Suprapubic skin (tissue), 4 donors: ENCODE results near the gene MAPKAPK3. TPM values are rescaled to one million over a fixed set of nuclear protein-coding genes. Genes with fewer than 3 reads are reported as not detected.

Experiments used
- DNase-seq, 2 donors: peaks; one replicate each; pipeline ENCODE4 v3.0.0-alpha.2; 2019; ENCODE audit warnings: low spot score in 2 of 2
- H3K27ac ChIP-seq: fragments of 200-600 bp; sonication (generic); one replicate; pipeline ENCODE4 v1.5.1; 2019
- H3K27me3 ChIP-seq: fragments of 200-600 bp; sonication (generic); one replicate; pipeline ENCODE4 v1.5.1; 2019
- H3K36me3 ChIP-seq: fragments of 200-600 bp; sonication (generic); one replicate; pipeline ENCODE4 v1.5.1; 2019
- H3K4me1 ChIP-seq: fragments of 200-600 bp; sonication (generic); one replicate; pipeline ENCODE4 v1.5.1; 2019
- H3K4me3 ChIP-seq: fragments of 200-600 bp; sonication (generic); one replicate; pipeline ENCODE4 v1.5.1; 2019; ENCODE audit warnings: mild to moderate bottlenecking
- H3K9me3 ChIP-seq: fragments of 200-600 bp; sonication (generic); one replicate; pipeline ENCODE4 v1.5.1; 2019
- EP300 ChIP-seq: sonication (generic); formaldehyde crosslinking; IDR thresholded peaks from one replicate; pipeline ENCODE4 v1.6.1; 2017; ENCODE audit warnings: antibody characterized with exemption
- POLR2A ChIP-seq, 2 donors: fragments of 450-650 bp; IDR thresholded peaks; one replicate each; pipeline ENCODE4 v1.6.1; 2017; ENCODE audit warnings: antibody characterized with exemption in 2 of 2, mild to moderate bottlenecking in 2 of 2, moderate library complexity in 2 of 2
- POLR2AphosphoS5 ChIP-seq, 3 donors: sonication (generic); formaldehyde crosslinking; IDR thresholded peaks; one replicate each; pipeline ENCODE4 v1.6.1; 2017; ENCODE audit warnings: antibody characterized with exemption in 3 of 3
- WGBS: methylation state at CpG from one replicate; pipeline ENCODE4 v1.1.5; 2018; 5-methylcytosine and 5-hydroxymethylcytosine counted together
- total RNA-seq, 4 donors: library from RNA; depleted of rRNA; stranded (reverse); fragments of >200 nt; gene quantifications; one replicate each; pipeline ENCODE4 v1.1.0, GENCODE V29; 2016
- TF ChIP-seq, protein P1 (sequence below), 2 donors: fragments of 200-600 bp in 1 of 2; fragments of 450-650 bp in 1 of 2; sonication (generic) in 1 of 2; IDR thresholded peaks; one replicate each; pipeline ENCODE4 v1.5.1; 2016 to 2019; ENCODE audit warnings: antibody characterized with exemption in 2 of 2, mild to moderate bottlenecking in 1 of 2, moderate library complexity in 1 of 2

Gene MAPKAPK3
- total RNA-seq, 4 donors from 2014 or later = 71.5 to 120 (median 99.4) TPM

DNA sequence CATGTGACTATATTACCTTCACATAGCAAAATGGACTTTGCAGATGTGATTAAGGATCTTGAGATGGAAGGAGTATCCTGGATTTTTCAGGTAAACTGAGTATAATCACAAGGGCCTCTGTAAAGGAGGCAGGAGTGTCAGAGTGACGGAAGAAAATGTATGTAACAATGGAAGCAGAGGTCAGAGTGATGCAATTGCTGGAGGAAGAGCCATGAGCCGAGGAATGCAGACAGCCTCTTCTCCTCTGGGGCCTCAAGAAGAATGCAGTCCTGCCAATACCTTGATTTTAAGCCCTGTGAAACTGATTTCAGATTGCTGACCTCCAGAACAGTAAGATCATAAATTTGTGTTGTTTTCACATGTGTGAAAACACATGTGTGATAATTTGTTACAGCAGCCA is 32.6 kb upstream of the MAPKAPK3 start:
- peaks cover 16% of the 10 kb centered on the region for H3K36me3 ChIP-seq
- H3K27ac ChIP-seq = peak overlapping the region; percentile 68
- no peaks in the 10 kb centered on the region for H3K9me3 ChIP-seq
- no peak overlapping the region for H3K4me3 ChIP-seq
- no peaks in the 10 kb centered on the region for H3K27me3 ChIP-seq
- DNase-seq = no peak
- peaks cover 26% of the 10 kb centered on the region for H3K4me1 ChIP-seq
- TF ChIP-seq, protein P1, sequence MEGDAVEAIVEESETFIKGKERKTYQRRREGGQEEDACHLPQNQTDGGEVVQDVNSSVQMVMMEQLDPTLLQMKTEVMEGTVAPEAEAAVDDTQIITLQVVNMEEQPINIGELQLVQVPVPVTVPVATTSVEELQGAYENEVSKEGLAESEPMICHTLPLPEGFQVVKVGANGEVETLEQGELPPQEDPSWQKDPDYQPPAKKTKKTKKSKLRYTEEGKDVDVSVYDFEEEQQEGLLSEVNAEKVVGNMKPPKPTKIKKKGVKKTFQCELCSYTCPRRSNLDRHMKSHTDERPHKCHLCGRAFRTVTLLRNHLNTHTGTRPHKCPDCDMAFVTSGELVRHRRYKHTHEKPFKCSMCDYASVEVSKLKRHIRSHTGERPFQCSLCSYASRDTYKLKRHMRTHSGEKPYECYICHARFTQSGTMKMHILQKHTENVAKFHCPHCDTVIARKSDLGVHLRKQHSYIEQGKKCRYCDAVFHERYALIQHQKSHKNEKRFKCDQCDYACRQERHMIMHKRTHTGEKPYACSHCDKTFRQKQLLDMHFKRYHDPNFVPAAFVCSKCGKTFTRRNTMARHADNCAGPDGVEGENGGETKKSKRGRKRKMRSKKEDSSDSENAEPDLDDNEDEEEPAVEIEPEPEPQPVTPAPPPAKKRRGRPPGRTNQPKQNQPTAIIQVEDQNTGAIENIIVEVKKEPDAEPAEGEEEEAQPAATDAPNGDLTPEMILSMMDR (IDR thresholded peaks at IDR 0.05) = no peak
- TF ChIP-seq POLR2AphosphoS5 (IDR thresholded peaks at IDR 0.05) (no peak), EP300 (no peak), POLR2A (IDR thresholded peaks at IDR 0.05) (no peak)
- 77% methylated on average over 2 of the region's 2 CpGs for WGBS

DNA sequence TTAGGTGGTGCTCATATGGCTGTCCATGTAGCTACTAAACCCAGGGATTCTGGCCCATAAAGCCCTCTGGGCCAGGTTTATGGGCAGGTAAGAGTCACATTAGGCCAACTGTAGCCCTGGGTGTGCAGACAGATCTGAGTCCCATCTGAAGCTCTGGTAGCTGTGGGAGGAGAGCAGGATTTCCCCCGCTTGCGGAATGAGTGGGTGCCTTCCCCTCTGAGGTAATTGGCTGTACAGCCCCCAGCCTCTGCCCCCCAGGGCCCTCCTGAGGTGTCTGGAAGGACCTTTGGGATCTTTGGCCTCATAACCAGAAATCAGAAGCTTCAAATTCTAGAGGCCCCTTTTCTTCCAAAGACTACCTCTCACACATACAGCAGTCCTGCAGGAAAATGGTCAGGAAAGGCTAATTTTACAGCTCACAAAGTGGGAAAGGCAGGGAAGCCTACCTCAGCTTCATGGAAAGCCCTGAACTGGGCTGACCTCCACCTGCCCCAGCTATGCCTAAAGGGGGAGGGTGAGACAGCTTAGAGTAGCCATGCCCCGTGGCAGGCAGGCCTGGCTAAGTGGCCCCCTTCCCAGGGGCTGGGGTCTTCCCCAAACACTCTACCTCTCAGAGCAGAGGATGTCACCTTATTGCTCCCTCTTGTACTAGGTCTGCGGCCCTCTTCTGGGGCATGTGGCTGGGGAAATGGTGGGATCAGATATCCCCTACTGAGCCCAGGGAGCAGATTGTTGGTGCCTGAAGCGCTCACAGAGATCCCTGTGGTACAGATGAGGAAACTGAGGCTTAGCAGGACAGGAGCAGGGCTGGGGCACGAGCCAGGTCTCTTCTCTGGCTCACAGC is 30.8 kb upstream of the MAPKAPK3 start:
- Histone ChIP-seq H3K27ac (no peak overlapping the region), H3K9me3 (no peaks in the 10 kb centered on the region), H3K36me3 (peaks cover under 1% of the 10 kb centered on the region), H3K4me3 (no peak overlapping the region), H3K4me1 (peaks cover 39% of the 10 kb centered on the region), H3K27me3 (no peaks in the 10 kb centered on the region)
- DNase-seq = no peak
- 97% methylated on average over 4 of the region's 6 CpGs for WGBS
- TF ChIP-seq POLR2AphosphoS5 (IDR thresholded peaks at IDR 0.05) (no peak), POLR2A (IDR thresholded peaks at IDR 0.05) (no peak)
- TF ChIP-seq, protein P1 (IDR thresholded peaks at IDR 0.05) = no peak

DNA sequence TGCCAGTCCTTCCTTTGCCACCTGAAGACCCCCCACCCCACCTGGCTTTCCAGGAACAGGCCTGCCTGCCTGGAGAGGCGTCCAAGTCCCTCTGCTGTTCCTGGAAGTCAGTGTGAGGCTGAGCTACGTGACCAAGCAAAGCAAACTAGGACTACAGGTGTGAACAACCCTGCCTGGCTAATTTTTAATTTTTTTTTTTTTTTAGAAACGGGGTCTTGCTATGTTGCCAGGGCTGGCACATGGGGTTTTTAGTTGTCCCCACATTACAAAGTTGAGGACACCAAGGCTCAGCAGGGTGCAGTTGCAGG is 30.2 kb upstream of the MAPKAPK3 start:
- TF ChIP-seq, protein P1 (IDR thresholded peaks at IDR 0.05) = no peak
- TF ChIP-seq POLR2A (IDR thresholded peaks at IDR 0.05) (no peak), EP300 (no peak), POLR2AphosphoS5 (IDR thresholded peaks at IDR 0.05) (no peak)
- Histone ChIP-seq H3K4me3 (no peak overlapping the region), H3K4me1 (peaks cover 45% of the 10 kb centered on the region), H3K9me3 (no peaks in the 10 kb centered on the region), H3K27me3 (no peaks in the 10 kb centered on the region), H3K36me3 (no peaks in the 10 kb centered on the region), H3K27ac (no peak overlapping the region)
- DNase-seq = no peak
- 85% methylated on average over 3 of the region's 3 CpGs for WGBS

DNA sequence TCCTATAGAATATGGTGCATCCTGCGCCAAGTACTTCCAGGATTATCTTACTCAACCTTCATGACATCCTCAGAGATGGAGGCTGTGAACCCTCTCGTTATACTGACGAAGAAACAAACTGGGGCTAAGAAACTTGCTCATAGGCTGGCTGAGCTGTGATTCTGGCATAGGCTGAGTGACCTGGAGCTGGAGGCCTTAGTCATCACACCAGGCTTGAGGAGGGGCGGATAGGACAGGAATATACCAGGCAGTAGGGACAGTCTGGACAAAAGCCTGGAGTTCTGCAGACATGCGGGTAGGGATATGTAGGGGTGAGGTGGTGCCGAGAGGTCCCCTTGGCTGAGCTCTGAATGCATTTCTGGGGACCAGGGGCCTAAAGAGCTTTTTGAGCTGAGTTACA is 29.6 kb upstream of the MAPKAPK3 start:
- no peak for DNase-seq
- no peaks in the 10 kb centered on the region for H3K27me3 ChIP-seq
- TF ChIP-seq POLR2A (IDR thresholded peaks at IDR 0.05) = no peak
- no peak for TF ChIP-seq POLR2AphosphoS5 (IDR thresholded peaks at IDR 0.05)
- no peak for TF ChIP-seq EP300
- TF ChIP-seq, protein P1 (IDR thresholded peaks at IDR 0.05) = no peak
- no peak overlapping the region for H3K27ac ChIP-seq
- no peak overlapping the region for H3K4me3 ChIP-seq
- H3K36me3 ChIP-seq = no peaks in the 10 kb centered on the region
- WGBS = 85% methylated on average over 6 of the region's 6 CpGs
- H3K9me3 ChIP-seq = no peaks in the 10 kb centered on the region
- H3K4me1 ChIP-seq = peaks cover 46% of the 10 kb centered on the region

DNA sequence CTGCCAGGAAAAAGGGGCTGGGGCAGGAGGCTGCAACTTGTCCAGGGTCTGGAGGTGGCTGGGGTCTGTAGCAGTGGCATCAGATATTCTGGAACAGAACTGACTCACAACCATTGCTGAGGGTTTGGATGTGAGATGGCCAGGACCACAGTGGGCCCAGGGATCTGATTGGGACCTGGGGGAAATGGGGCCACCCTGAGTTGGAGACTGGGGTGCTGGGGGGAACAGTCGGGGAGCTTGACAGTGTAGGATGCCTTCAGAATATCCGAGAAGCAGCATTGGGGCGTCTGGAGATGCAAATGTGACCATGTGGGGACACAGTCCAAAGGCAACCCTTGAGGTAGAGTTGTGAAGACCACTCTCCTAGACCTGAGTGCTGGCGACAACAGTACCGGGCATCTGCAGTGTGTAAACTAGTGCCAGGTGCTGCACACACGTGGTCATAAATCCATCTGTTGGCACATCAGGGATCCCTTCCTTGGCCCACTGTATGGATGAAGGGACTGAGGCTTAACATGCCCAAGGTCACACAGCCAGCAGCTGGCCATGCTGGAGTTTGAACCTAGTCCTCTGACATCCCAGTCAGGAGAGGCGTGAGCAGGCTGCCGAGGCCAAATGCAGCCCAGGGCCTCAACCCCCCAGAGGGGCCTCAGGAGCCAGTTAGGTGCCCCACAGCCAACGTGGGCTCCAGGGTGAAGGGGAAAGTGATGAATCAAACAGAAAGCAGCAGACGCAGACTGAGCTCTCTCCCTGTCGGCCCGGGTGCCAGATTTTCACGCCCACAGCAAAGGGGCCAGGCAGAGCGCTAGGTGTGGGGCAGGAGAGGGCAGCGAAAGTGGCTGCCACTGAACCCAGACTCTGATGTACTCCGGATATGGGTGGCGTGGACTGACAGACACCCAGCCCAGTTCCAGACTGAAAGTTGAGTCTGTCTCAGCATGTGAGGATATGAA is 28.9 kb upstream of the MAPKAPK3 start:
- Histone ChIP-seq H3K9me3 (no peaks in the 10 kb centered on the region), H3K27me3 (no peaks in the 10 kb centered on the region), H3K4me3 (no peak overlapping the region), H3K36me3 (no peaks in the 10 kb centered on the region), H3K4me1 (peaks cover 50% of the 10 kb centered on the region), H3K27ac (no peak overlapping the region)
- WGBS = 52% methylated on average over 17 of the region's 17 CpGs
- DNase-seq = no peak
- TF ChIP-seq EP300 = no peak
- TF ChIP-seq POLR2A (IDR thresholded peaks at IDR 0.05) = no peak
- TF ChIP-seq, protein P1 (IDR thresholded peaks at IDR 0.05) = no peak
- no peak for TF ChIP-seq POLR2AphosphoS5 (IDR thresholded peaks at IDR 0.05)
